K562 (cell line): ENCODE results near the gene CYB5D1. TPM values are rescaled to one million over a fixed set of nuclear protein-coding genes. Genes with fewer than 3 reads are reported as not detected.

ENCODE experiments used
- ARID2 ChIP-seq: fragments of 450-650 bp; IDR thresholded peaks from 2 replicates; pipeline ENCODE4 v1.6.1; 2017; ENCODE audit warnings: antibody characterized with exemption, mild to moderate bottlenecking
- ESRRA ChIP-seq: fragments of 450-650 bp; IDR thresholded peaks from 2 replicates; pipeline ENCODE4 v1.6.1; 2014; ENCODE audit warnings: low read depth, mild to moderate bottlenecking, moderate library complexity, borderline replicate concordance
- ESRRB ChIP-seq: fragments of 250-450 bp; sonication (Bioruptor Pico); IDR thresholded peaks from 2 replicates; pipeline ENCODE4 v1.5.0; 2020; ENCODE audit warnings: mild to moderate bottlenecking, moderate library complexity, borderline replicate concordance
- EWSR1 ChIP-seq: fragments of 450-650 bp; IDR thresholded peaks from 2 replicates; pipeline ENCODE4 v1.6.1; 2018; ENCODE audit warnings: borderline replicate concordance, mild to moderate bottlenecking, low read depth, moderate library complexity; ENCODE audit not compliant: partially characterized antibody
- MTA3 ChIP-seq: fragments of 450-650 bp; formaldehyde crosslinking; IDR thresholded peaks from 2 replicates; pipeline ENCODE4 v1.6.1; 2017; ENCODE audit warnings: mild to moderate bottlenecking, borderline replicate concordance
- ZBTB49 ChIP-seq: sonication (generic); formaldehyde crosslinking; IDR thresholded peaks from 2 replicates; pipeline ENCODE4 v1.8.0; 2022; ENCODE audit warnings: missing genetic modification reagents, mild to moderate bottlenecking, borderline replicate concordance
- ZNF318 ChIP-seq, 2 experiments: fragments of 450-650 bp; IDR thresholded peaks; 2 replicates each; pipeline ENCODE4 v1.6.1; 2016; ENCODE audit warnings: mild to moderate bottlenecking in 2 of 2, borderline replicate concordance in 1 of 2, low read depth in 1 of 2, moderate library complexity in 1 of 2
- ZNF354B ChIP-seq: fragments of 250-450 bp; sonication (Bioruptor Pico); IDR thresholded peaks from 2 replicates; pipeline ENCODE4 v1.4.0; 2020
- polyA plus RNA-seq, 8 experiments: library from polyadenylated mRNA; depleted of rRNA in 4 of 8; stranded (reverse) in 5 of 8; unstranded in 3 of 8; fragments of >200 nt; fragmentation: Nextera tagmentation in 2 of 8; fragmentation: Illumina TruSeq in 1 of 8; extraction: Ambion mirVana in 2 of 8; extraction: Trizol in 1 of 8; gene quantifications; 2 replicates each; pipeline versions ENCODE4 v1.2.1 to v1.2.3, GENCODE V29; 2011 to 2014; ENCODE audit warnings: inconsistent platforms in 1 of 8, missing spikeins in 1 of 8
- total RNA-seq, 7 experiments: library from RNA; depleted of rRNA in 6 of 7; stranded (reverse); fragments of >200 nt in 6 of 7; fragmentation: Illumina TruSeq in 2 of 7; extraction: Trizol in 2 of 7; gene quantifications; 2 replicates each; pipeline versions ENCODE4 v1.2.1 to v1.2.3, GENCODE V29; 2011 to 2021; ENCODE audit warnings: low replicate concordance in 1 of 7
- TF ChIP-seq, protein P1 (sequence below): fragments of 250-450 bp; sonication (Bioruptor Pico); IDR thresholded peaks from 2 replicates; pipeline ENCODE4 v1.5.0; 2020; ENCODE audit warnings: mild to moderate bottlenecking
- TF ChIP-seq, protein P2 (sequence below): fragments of 150-350 bp; IDR thresholded peaks from 2 replicates; pipeline ENCODE4 v1.6.1; 2014; ENCODE audit warnings: low read depth, mild to moderate bottlenecking, low read length, borderline replicate concordance

The CYB5D1 gene
- total and polyA plus RNA-seq, 9 of the 15 experiments (the other 6 are each of a cell fraction or from before 2014, with no cell fraction given) = 2.4 to 7.9 (median 5.7) TPM

- peak in 1 of 2 experiments; percentile 98; a peak in 2 of 4 replicates for TF ChIP-seq ZNF318 (IDR thresholded peaks at IDR 0.05; ENCODE audit: borderline replicate concordance in 1 of 2, low read depth in 1 of 2)
- peak; percentile 69; the same call in 1 of the 2 replicates for TF ChIP-seq ESRRA
- TF ChIP-seq MTA3 = no peak; the same call in 1 of the 2 replicates
- no peak for TF ChIP-seq EWSR1
- TF ChIP-seq ARID2 = no peak
- TF ChIP-seq ESRRB (CRISPR knock-in tag) = no peak
- TF ChIP-seq, protein P1, sequence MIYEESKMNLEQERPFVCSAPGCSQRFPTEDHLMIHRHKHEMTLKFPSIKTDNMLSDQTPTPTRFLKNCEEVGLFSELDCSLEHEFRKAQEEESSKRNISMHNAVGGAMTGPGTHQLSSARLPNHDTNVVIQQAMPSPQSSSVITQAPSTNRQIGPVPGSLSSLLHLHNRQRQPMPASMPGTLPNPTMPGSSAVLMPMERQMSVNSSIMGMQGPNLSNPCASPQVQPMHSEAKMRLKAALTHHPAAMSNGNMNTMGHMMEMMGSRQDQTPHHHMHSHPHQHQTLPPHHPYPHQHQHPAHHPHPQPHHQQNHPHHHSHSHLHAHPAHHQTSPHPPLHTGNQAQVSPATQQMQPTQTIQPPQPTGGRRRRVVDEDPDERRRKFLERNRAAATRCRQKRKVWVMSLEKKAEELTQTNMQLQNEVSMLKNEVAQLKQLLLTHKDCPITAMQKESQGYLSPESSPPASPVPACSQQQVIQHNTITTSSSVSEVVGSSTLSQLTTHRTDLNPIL (CRISPR knock-in tag) = no peak
- no peak for TF ChIP-seq ZNF354B (CRISPR knock-in tag)
- TF ChIP-seq ZBTB49 = no peak
- TF ChIP-seq, protein P2, sequence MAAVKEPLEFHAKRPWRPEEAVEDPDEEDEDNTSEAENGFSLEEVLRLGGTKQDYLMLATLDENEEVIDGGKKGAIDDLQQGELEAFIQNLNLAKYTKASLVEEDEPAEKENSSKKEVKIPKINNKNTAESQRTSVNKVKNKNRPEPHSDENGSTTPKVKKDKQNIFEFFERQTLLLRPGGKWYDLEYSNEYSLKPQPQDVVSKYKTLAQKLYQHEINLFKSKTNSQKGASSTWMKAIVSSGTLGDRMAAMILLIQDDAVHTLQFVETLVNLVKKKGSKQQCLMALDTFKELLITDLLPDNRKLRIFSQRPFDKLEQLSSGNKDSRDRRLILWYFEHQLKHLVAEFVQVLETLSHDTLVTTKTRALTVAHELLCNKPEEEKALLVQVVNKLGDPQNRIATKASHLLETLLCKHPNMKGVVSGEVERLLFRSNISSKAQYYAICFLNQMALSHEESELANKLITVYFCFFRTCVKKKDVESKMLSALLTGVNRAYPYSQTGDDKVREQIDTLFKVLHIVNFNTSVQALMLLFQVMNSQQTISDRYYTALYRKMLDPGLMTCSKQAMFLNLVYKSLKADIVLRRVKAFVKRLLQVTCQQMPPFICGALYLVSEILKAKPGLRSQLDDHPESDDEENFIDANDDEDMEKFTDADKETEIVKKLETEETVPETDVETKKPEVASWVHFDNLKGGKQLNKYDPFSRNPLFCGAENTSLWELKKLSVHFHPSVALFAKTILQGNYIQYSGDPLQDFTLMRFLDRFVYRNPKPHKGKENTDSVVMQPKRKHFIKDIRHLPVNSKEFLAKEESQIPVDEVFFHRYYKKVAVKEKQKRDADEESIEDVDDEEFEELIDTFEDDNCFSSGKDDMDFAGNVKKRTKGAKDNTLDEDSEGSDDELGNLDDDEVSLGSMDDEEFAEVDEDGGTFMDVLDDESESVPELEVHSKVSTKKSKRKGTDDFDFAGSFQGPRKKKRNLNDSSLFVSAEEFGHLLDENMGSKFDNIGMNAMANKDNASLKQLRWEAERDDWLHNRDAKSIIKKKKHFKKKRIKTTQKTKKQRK = no peak
These were observed 21.0 kb upstream of the CYB5D1 start (continued) for GRCh38 chr17:7836596-7837407.
